Tibial nerve (tissue), 4 donors: Measurements from ENCODE around the gene BANK1. TPM values are rescaled to one million over a fixed set of nuclear protein-coding genes. Genes with fewer than 3 reads are reported as not detected.

Experiments
- DNase-seq, 2 donors: peaks; one replicate each; pipeline ENCODE4 v3.0.0-alpha.2; 2019; ENCODE audit warnings: low spot score in 2 of 2
- H3K27ac ChIP-seq, 4 donors: fragments of 200-600 bp; sonication (generic) in 3 of 4; one replicate each; pipeline ENCODE4 v1.5.1; 2017 to 2019; ENCODE audit warnings: mild to moderate bottlenecking in 1 of 4
- H3K27me3 ChIP-seq, 2 donors: fragments of 200-600 bp; sonication (generic) in 1 of 2; one replicate each; pipeline versions ENCODE4 v1.5.1 to v1.6.0; 2017 to 2019
- H3K36me3 ChIP-seq, 3 donors: fragments of 200-600 bp; sonication (generic); one replicate each; pipeline ENCODE4 v1.5.1; 2018 to 2019
- H3K4me1 ChIP-seq, 4 donors: fragments of 200-600 bp; sonication (generic) in 3 of 4; one replicate each; pipeline ENCODE4 v1.5.1; 2017 to 2019
- H3K4me3 ChIP-seq, 4 donors: fragments of 200-600 bp; sonication (generic) in 3 of 4; one replicate each; pipeline ENCODE4 v1.5.1; 2017 to 2019; ENCODE audit warnings: mild to moderate bottlenecking in 1 of 4, moderate library complexity in 1 of 4
- H3K9me3 ChIP-seq, 4 donors: fragments of 200-600 bp; sonication (generic) in 3 of 4; one replicate each; pipeline ENCODE4 v1.5.1; 2017 to 2019
- EP300 ChIP-seq, 2 donors: sonication (generic); formaldehyde crosslinking; IDR thresholded peaks; one replicate each; pipeline ENCODE4 v1.6.1; 2017; ENCODE audit warnings: antibody characterized with exemption in 2 of 2, mild to moderate bottlenecking in 1 of 2
- POLR2A ChIP-seq, 2 donors: fragments of 450-650 bp; IDR thresholded peaks; one replicate each; pipeline ENCODE4 v1.6.1; 2017; ENCODE audit warnings: antibody characterized with exemption in 2 of 2, mild to moderate bottlenecking in 2 of 2, moderate library complexity in 2 of 2
- WGBS, 2 donors: methylation state at CpG; one replicate each; pipeline ENCODE4 v1.1.5; 2018; 5-methylcytosine and 5-hydroxymethylcytosine counted together
- total RNA-seq, 4 donors: library from RNA; depleted of rRNA; stranded (reverse); fragments of >200 nt; gene quantifications; one replicate each; pipeline ENCODE4 v1.1.0, GENCODE V29; 2016
- TF ChIP-seq, protein P1 (sequence below), 5 experiments: fragments of 200-600 bp in 3 of 5; fragments of 450-650 bp in 2 of 5; sonication (generic) in 3 of 5; IDR thresholded peaks; one replicate each; pipeline ENCODE4 v1.5.1; 2016 to 2019; ENCODE audit warnings: antibody characterized with exemption in 5 of 5, mild to moderate bottlenecking in 3 of 5, moderate library complexity in 2 of 5

Gene BANK1
- total RNA-seq, 4 donors from 2014 or later: 3.5 to 6.3 (median 5.1) TPM

DNA sequence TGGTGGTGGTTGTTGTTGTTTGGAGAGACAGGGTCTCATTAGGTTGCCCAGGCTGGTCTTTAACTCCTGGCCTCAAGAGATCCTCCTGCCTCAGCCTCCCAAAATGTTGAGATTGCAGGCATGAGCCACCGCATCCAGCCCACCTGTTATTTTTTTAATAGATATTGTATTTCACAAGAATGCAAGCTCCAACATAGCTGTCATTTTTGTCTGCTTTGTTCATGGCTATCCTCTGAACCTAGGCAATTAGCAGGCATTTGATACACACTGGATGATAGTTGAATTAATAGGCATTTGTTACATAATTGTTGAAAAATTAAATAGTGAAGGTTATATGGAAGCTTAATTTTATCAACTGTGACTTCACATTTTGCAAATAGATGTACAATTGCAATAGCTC lies 64.7 kb downstream of the BANK1 start:
- WGBS, 2 donors: 94 to 100% methylated on average over 1 of the region's 1 CpG

DNA sequence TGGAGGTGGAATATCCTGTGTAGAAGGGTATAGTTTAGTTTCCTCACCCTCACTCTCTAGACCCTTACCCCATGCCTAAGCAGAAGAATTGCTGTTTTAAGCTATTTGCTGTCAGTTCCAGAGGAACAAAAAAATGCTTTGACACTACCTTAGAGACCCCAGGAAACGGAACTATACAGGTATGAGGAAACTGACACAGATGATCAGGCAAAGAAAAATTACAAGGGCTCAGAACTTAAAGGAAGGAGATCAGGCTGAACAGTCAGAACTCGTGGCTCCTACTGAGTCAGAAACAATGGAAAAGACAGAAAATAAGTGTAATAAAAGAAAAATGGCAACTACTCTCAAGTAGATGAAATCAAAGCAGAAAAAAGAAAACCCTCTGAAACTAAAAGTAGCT lies 65.6 kb downstream of the BANK1 start:
- WGBS, 2 donors: 80 to 82% methylated on average over 2 of the region's 2 CpGs
- no peak for DNase-seq
- Histone ChIP-seq H3K4me1 (peaks cover 0 to 5% (median 2%) of the 10 kb centered on the region in 4 donors), H3K36me3 (no peaks in the 10 kb centered on the region), H3K27ac (no peak overlapping the region), H3K4me3 (no peak overlapping the region), H3K27me3 (no peaks in the 10 kb centered on the region), H3K9me3 (no peaks in the 10 kb centered on the region)
- TF ChIP-seq POLR2A (IDR thresholded peaks at IDR 0.05) (no peak), EP300 (IDR thresholded peaks at IDR 0.05) (no peak)
- TF ChIP-seq, protein P1, sequence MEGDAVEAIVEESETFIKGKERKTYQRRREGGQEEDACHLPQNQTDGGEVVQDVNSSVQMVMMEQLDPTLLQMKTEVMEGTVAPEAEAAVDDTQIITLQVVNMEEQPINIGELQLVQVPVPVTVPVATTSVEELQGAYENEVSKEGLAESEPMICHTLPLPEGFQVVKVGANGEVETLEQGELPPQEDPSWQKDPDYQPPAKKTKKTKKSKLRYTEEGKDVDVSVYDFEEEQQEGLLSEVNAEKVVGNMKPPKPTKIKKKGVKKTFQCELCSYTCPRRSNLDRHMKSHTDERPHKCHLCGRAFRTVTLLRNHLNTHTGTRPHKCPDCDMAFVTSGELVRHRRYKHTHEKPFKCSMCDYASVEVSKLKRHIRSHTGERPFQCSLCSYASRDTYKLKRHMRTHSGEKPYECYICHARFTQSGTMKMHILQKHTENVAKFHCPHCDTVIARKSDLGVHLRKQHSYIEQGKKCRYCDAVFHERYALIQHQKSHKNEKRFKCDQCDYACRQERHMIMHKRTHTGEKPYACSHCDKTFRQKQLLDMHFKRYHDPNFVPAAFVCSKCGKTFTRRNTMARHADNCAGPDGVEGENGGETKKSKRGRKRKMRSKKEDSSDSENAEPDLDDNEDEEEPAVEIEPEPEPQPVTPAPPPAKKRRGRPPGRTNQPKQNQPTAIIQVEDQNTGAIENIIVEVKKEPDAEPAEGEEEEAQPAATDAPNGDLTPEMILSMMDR (IDR thresholded peaks at IDR 0.05): no peak

More for the DNA sequence above, 64.7 kb downstream of the BANK1 start:
- Histone ChIP-seq H3K9me3 (no peaks in the 10 kb centered on the region), H3K4me1 (peaks cover 0 to 5% (median 2%) of the 10 kb centered on the region in 4 donors), H3K27ac (no peak overlapping the region), H3K36me3 (no peaks in the 10 kb centered on the region), H3K4me3 (no peak overlapping the region), H3K27me3 (no peaks in the 10 kb centered on the region)
- DNase-seq: no peak
- TF ChIP-seq EP300 (IDR thresholded peaks at IDR 0.05): no peak
- TF ChIP-seq, protein P1 (IDR thresholded peaks at IDR 0.05): no peak
- TF ChIP-seq POLR2A (IDR thresholded peaks at IDR 0.05): no peak

DNA sequence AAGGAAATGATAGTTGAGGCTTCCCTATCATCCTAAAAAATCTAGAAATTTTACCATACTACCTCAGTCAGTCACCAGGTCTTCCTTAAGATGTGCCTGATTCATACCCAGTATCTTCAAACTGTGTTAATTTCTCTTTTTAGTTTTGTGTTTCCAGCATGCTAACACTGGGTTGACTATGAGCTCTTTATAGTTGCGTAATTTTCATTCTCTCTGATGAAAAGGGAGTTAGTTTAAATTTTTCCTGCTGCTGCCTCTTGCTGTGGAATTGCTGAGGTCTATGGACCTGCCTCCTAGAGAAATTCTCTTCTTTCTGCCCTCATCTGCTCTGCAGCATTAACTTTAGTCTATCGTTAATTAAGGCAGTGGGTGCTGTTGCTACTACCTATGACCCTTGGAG lies 66.6 kb downstream of the BANK1 start:
- TF ChIP-seq EP300 (IDR thresholded peaks at IDR 0.05) (no peak), POLR2A (IDR thresholded peaks at IDR 0.05) (no peak)
- TF ChIP-seq, protein P1 (IDR thresholded peaks at IDR 0.05): no peak
- DNase-seq: no peak
- H3K27me3 ChIP-seq: no peaks in the 10 kb centered on the region
- no peak overlapping the region for H3K27ac ChIP-seq
- no peaks in the 10 kb centered on the region for H3K9me3 ChIP-seq
- no peaks in the 10 kb centered on the region for H3K36me3 ChIP-seq
- peaks cover 0 to 5% (median 2%) of the 10 kb centered on the region in 4 donors for H3K4me1 ChIP-seq
- WGBS, 2 donors: 93 to 97% methylated on average over 2 of the region's 2 CpGs
- no peak overlapping the region for H3K4me3 ChIP-seq

DNA sequence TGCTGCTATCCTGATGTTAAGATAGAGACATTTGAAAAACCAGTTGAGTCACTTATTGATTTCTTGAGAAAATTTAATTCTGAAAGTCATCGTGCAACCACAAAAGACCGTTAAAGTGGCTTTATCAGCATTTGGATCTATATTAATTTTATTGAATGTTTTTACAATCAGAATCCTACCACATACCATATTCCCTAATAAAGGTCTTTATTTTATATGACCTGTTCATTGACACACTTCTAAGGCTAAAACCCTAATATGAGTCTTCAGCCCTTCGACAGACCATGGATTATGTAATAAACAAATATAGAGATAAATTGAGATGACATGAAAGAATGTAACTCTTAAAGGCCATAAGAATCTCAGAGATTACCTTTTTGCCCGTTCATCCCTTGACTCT lies 68.1 kb downstream of the BANK1 start:
- TF ChIP-seq, protein P1 (IDR thresholded peaks at IDR 0.05): no peak
- no peak for TF ChIP-seq POLR2A (IDR thresholded peaks at IDR 0.05)
- no peak for TF ChIP-seq EP300 (IDR thresholded peaks at IDR 0.05)
- WGBS, 2 donors: 91 to 94% methylated on average over 4 of the region's 4 CpGs
- Histone ChIP-seq H3K36me3 (no peaks in the 10 kb centered on the region), H3K4me3 (no peak overlapping the region), H3K27me3 (no peaks in the 10 kb centered on the region), H3K4me1 (peaks cover 0 to 9% (median 0%) of the 10 kb centered on the region in 4 donors), H3K27ac (no peak overlapping the region), H3K9me3 (no peaks in the 10 kb centered on the region)
- DNase-seq: no peak

DNA sequence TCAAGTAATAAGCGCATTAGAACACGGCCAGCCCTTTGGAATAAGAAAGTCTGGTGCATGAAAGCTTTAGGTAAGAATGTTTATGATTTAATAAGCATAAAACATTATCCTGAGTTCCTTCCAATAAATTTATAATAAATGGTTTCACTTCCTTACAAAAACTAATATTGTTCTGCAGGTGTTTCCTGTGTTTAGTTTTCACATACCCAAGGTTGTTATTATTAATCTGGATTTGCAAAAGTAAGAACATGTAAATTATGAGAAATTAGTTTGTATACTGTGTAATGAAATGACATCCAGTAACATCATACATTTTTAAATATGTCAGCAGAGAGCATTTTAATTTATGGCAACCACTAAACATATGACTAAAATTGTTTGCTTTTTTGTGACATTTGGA lies 72.1 kb downstream of the BANK1 start:
- Histone ChIP-seq H3K27ac (no peak overlapping the region), H3K4me1 (peaks cover 0 to 6% (median 0%) of the 10 kb centered on the region in 4 donors), H3K9me3 (peaks cover 0 to 4% (median 0%) of the 10 kb centered on the region in 4 donors), H3K4me3 (no peak overlapping the region), H3K36me3 (no peaks in the 10 kb centered on the region), H3K27me3 (no peaks in the 10 kb centered on the region)
- no peak for TF ChIP-seq POLR2A (IDR thresholded peaks at IDR 0.05)
- no peak for TF ChIP-seq EP300 (IDR thresholded peaks at IDR 0.05)
- TF ChIP-seq, protein P1 (IDR thresholded peaks at IDR 0.05): no peak
- WGBS, 2 donors: 85 to 87% methylated on average over 2 of the region's 2 CpGs
- no peak for DNase-seq
